ENCODE data around the gene SLC43A2.
"Not testable (repeated sequence)": the region's sequence is repeated elsewhere in the genome, so short reads cannot be mapped to it uniquely, and the experiment has no call there.

The SLC43A2 gene

GRCh38 chr17:1627982-1628855 lies at the start of gene SLC43A2:
SLC43A2 (minus strand) TSS chr17:1628834; CDS start chr17:1627874, 960 bp downstream.
- DNase-seq = peak; percentile 70

GRCh38 chr17:1676401-1676800 lies 47.8 kb upstream of the SLC43A2 start:
- DNase-seq = no peak

GRCh38 chr17:1673041-1673785 lies 44.6 kb upstream of the SLC43A2 start:
- DNase-seq = no peak

GRCh38 chr17:1663934-1664333 lies 35.3 kb upstream of the SLC43A2 start:
- DNase-seq = not testable (repeated sequence)

GRCh38 chr17:1661045-1661444 lies 32.4 kb upstream of the SLC43A2 start:
- DNase-seq = no peak

GRCh38 chr17:1658100-1658499 lies 29.5 kb upstream of the SLC43A2 start:
- no peak for DNase-seq

GRCh38 chr17:1653735-1654134 lies 25.1 kb upstream of the SLC43A2 start:
- DNase-seq = no peak

GRCh38 chr17:1652794-1653193 lies 24.2 kb upstream of the SLC43A2 start:
- DNase-seq = not testable (repeated sequence)

- no peak for DNase-seq
Observed at GRCh38 chr17:1651559-1651844, 22.9 kb upstream of the SLC43A2 start.

- DNase-seq = no peak
Observed at GRCh38 chr17:1650731-1651558, 22.3 kb upstream of the SLC43A2 start.

GRCh38 chr17:1649844-1650501 lies 21.3 kb upstream of the SLC43A2 start, which contains the start of gene RILP:
RILP (minus strand) TSS chr17:1649866; CDS start chr17:1649804, 62 bp downstream.
- DNase-seq = no peak

- peak; percentile 94 for DNase-seq
Observed at GRCh38 chr17:1648963-1649843, 20.6 kb upstream of the SLC43A2 start.

- no peak for DNase-seq
Observed at GRCh38 chr17:1648173-1648962, 19.7 kb upstream of the SLC43A2 start.

GRCh38 chr17:1647802-1648171 lies 19.2 kb upstream of the SLC43A2 start:
- no peak for DNase-seq

GRCh38 chr17:1646199-1646875 lies 17.7 kb upstream of the SLC43A2 start:
- DNase-seq = no peak

- no peak for DNase-seq
Observed at GRCh38 chr17:1645207-1646171, 16.9 kb upstream of the SLC43A2 start, which contains the start of gene SCARF1. SCARF1 (minus strand) TSS chr17:1645732; CDS start chr17:1645697, 35 bp downstream.

- peak; percentile 51 for DNase-seq
Observed at GRCh38 chr17:1644493-1645206, 16.0 kb upstream of the SLC43A2 start.

GRCh38 chr17:1643999-1644492 lies 15.4 kb upstream of the SLC43A2 start:
- DNase-seq = no peak
